GM13977 (cell line): ENCODE data around the gene PRKCD.
"Not testable (repeated sequence)": the region's sequence is repeated elsewhere in the genome, so short reads cannot be mapped to it uniquely, and the experiment has no call there.

Source experiments
- DNase-seq: peaks from one replicate; pipeline ENCODE4 v3.0.0; 2012; ENCODE audit warnings: low spot score
- CTCF ChIP-seq: IDR thresholded peaks from 2 replicates; pipeline ENCODE4 v1.5.1; 2012; ENCODE audit warnings: mild to moderate bottlenecking, control low read depth; ENCODE audit not compliant: insufficient read depth; ENCODE audit errors: extremely low read depth, missing control alignments
- in situ Hi-C: fragments of 300-500 bp; cut with MboI; formaldehyde crosslinking; loops from one replicate; pipeline ENCODE4 v1.12.0; 2022; ENCODE audit warnings: low sequenced_read_pairs, low pct_unique_long_range_greater_than_20kb, mixed read lengths, inconsistent platforms; ENCODE audit not compliant: unreplicated experiment

The PRKCD gene

GRCh38 chr3:53149699-53150098, 11.3 kb upstream of the PRKCD start:
- in situ Hi-C loops: no loop called here
- no peak for DNase-seq
- no peak for TF ChIP-seq CTCF

- DNase-seq: no peak
- TF ChIP-seq CTCF: no peak
- in situ Hi-C loops: no loop called here
These were observed 10.5 kb upstream of the PRKCD start for GRCh38 chr3:53150247-53151085.

DNA sequence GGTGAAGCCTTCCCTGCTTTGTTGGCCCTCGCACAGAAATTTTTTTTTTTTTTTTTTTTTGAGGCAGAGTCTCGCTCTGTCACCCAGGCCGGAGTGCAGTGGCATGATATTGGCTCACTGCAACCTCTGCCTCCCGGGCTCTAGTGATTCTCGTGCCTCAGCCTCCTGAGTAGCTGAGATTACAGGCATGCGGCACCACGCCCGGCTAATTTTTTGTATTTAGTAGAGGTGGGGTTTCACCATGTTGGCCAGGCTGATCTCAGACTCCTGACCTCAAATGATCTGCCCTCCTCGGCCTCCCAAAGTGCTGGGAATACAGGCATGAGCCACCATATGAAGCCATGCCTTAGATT, 9.9 kb upstream of the PRKCD start:
- in situ Hi-C loops, DNase-seq: not testable (repeated sequence)

- in situ Hi-C loops: no loop called here
These were observed 9.5 kb upstream of the PRKCD start for GRCh38 chr3:53151465-53151864.

DNA sequence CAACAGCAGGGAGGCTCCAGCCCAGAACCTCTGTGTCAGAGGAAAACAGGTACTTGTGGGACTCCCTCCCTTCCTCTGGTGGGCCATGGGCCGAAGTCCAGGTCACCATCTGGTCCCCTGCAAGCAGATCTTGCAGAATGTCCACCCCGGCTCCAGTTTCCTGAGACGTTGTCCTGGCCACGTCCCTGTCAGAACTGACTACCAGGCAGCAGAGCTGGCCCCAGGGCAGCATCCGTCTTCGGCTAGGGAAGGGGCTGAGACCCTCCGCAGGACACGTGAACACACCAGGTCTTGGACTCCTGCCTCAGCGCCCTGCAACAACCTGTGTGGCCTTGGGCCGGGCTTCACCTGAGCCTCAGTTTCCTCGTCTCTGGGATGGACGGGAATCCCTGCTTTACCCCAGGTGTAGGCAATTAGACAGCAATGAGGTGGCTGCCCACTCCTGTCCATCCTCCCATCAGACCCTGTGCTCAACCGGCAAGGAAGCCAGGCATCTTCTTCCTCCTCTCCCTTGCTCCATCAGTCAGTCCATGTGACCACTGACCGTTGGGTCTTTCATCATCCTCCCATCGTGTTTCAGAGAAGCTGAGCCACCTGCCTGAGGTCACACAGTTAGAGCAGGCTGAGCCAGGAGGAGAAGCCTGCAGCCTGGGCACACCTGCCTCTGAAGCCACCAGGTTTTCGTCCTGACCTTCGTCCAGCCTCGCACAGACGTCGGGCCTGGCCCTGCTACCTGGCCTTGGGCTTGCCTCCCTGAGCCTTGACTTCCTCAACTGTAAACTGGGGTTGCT, 8.9 kb upstream of the PRKCD start:
- in situ Hi-C loops: no loop called here
- TF ChIP-seq CTCF: no peak

More at GRCh38 chr3:53151465-53151864, 9.5 kb upstream of the PRKCD start:
- DNase-seq: no peak
- TF ChIP-seq CTCF: no peak

GRCh38 chr3:53153264-53153823, 7.7 kb upstream of the PRKCD start:
- no peak for TF ChIP-seq CTCF
- in situ Hi-C loops: no loop called here

More for the DNA sequence above, 8.9 kb upstream of the PRKCD start:
- DNase-seq: no peak

GRCh38 chr3:53153980-53154379, 7.0 kb upstream of the PRKCD start:
- TF ChIP-seq CTCF: no peak
- no peak for DNase-seq

More at GRCh38 chr3:53153264-53153823, 7.7 kb upstream of the PRKCD start:
- no peak for DNase-seq

More at GRCh38 chr3:53153980-53154379, 7.0 kb upstream of the PRKCD start:
- in situ Hi-C loops: no loop called here
